Chondrocyte (in vitro differentiated cells): ENCODE data around the gene DUOXA1. TPM values are rescaled to one million over a fixed set of nuclear protein-coding genes. Genes with fewer than 3 reads are reported as not detected.

Experiments
- DNase-seq: peaks from one replicate; pipeline ENCODE4 v3.0.0; 2021; ENCODE audit warnings: mixed read lengths, low spot score
- H3K27ac Mint-ChIP-seq: one replicate; pipeline ENCODE4 v1.8.0; 2021; ENCODE audit warnings: mild to moderate bottlenecking, moderate library complexity, mixed read lengths; ENCODE audit not compliant: unreplicated experiment
- H3K27me3 Mint-ChIP-seq: 2 replicates; pipeline ENCODE4 v1.8.0; 2021; ENCODE audit warnings: low read depth, mixed read lengths
- H3K36me3 Mint-ChIP-seq: 2 replicates; pipeline ENCODE4 v1.8.0; 2021; ENCODE audit warnings: low read depth, mixed read lengths
- H3K4me1 Mint-ChIP-seq: 2 replicates; pipeline ENCODE4 v1.8.0; 2021; ENCODE audit warnings: low read depth, mild to moderate bottlenecking, mixed read lengths
- H3K4me3 Mint-ChIP-seq: one replicate; pipeline ENCODE4 v1.8.0; 2021; ENCODE audit warnings: mild to moderate bottlenecking, moderate library complexity, mixed read lengths; ENCODE audit not compliant: unreplicated experiment
- H3K9me3 Mint-ChIP-seq: 2 replicates; pipeline ENCODE4 v1.8.0; 2021; ENCODE audit warnings: low read depth, mixed read lengths
- CTCF ChIP-seq: fragments of 200-600 bp; sonication (generic); IDR thresholded peaks from 2 replicates; pipeline ENCODE4 v1.5.0; 2021; ENCODE audit warnings: antibody characterized with exemption, mild to moderate bottlenecking, moderate library complexity
- total RNA-seq: library from RNA; stranded (reverse); gene quantifications from 3 replicates; pipeline ENCODE4 v1.2.1, GENCODE V29; 2021

DUOXA1 gene
- total RNA-seq, 1 donor from 2014 or later: 0.47 TPM

DNA sequence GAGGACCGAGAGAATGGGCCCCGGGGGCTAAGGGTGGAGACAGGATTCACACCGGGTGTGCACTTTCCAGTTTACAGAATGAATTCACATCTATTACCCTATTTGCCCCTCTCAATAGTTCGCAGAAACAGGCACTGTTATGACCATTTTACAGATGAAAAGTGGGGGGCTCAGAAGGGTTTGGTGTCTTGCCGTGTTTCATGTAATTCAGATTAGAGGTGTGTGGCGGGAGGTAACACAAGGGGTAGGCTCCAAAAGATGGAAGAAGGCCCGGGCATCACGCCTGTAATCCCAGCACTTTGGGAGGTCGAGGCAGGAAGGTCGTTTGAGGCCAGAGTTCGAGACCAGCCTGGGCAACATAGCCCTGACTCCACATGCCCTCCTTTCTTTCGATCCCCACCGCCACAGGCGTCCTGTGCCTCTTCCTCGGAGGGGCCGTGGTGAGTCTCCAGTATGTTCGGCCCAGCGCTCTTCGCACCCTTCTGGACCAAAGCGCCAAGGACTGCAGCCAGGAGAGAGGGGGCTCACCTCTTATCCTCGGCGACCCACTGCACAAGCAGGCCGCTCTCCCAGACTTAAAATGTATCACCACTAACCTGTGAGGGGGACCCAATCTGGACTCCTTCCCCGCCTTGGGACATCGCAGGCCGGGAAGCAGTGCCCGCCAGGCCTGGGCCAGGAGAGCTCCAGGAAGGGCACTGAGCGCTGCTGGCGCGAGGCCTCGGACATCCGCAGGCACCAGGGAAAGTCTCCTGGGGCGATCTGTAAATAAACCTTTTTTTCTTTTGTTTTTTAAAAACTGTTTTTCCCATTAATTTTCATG, 12.2 kb downstream of the DUOXA1 start:
- peak; percentile 86 for DNase-seq
- H3K4me3 Mint-ChIP-seq: peak overlapping the region; percentile 54
- peaks cover 35% of the 10 kb centered on the region for H3K27me3 Mint-ChIP-seq

GRCh38 chr15:45116482-45117307, 13.0 kb downstream of the DUOXA1 start:
- peaks cover 43% of the 10 kb centered on the region for H3K27me3 Mint-ChIP-seq
- peak; percentile 87 for DNase-seq
- no peak for TF ChIP-seq CTCF

More for the DNA sequence above, 12.2 kb downstream of the DUOXA1 start:
- no peak for TF ChIP-seq CTCF
- peaks cover 25% of the 10 kb centered on the region for H3K4me1 Mint-ChIP-seq
- no peak overlapping the region for H3K27ac Mint-ChIP-seq
- H3K9me3 Mint-ChIP-seq: no peaks in the 10 kb centered on the region
- peaks cover 2% of the 10 kb centered on the region for H3K36me3 Mint-ChIP-seq

DNA sequence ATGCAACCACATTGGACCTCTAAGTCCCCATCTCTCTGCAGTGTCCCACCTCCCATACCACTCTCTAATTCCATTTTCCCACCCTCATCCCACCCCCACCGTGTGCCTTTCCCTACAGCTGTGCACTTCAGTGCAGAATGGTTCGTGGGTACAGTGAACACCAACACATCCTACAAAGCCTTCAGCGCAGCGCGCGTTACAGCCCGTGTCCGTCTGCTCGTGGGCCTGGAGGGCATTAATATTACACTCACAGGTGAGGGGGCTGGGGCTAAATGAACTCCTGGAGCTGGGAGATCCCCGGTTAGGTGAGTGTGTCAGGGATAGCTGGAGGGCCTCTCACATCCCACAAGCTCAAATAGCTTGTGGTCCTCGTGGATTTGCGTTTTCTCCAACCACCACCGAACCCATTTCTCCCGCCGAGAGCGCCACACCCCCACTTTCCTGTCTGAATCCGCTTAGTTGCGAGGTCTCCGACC, 13.6 kb downstream of the DUOXA1 start:
- Mint-ChIP-seq H3K36me3 (peaks cover 2% of the 10 kb centered on the region), H3K27me3 (peaks cover 44% of the 10 kb centered on the region), H3K9me3 (no peaks in the 10 kb centered on the region), H3K4me3 (no peak overlapping the region), H3K4me1 (peaks cover 24% of the 10 kb centered on the region), H3K27ac (no peak overlapping the region)
- DNase-seq: no peak
- TF ChIP-seq CTCF: no peak

More at GRCh38 chr15:45116482-45117307, 13.0 kb downstream of the DUOXA1 start:
- Mint-ChIP-seq H3K4me3 (no peak overlapping the region), H3K36me3 (peaks cover 2% of the 10 kb centered on the region), H3K27ac (no peak overlapping the region), H3K9me3 (no peaks in the 10 kb centered on the region), H3K4me1 (peaks cover 25% of the 10 kb centered on the region)

DNA sequence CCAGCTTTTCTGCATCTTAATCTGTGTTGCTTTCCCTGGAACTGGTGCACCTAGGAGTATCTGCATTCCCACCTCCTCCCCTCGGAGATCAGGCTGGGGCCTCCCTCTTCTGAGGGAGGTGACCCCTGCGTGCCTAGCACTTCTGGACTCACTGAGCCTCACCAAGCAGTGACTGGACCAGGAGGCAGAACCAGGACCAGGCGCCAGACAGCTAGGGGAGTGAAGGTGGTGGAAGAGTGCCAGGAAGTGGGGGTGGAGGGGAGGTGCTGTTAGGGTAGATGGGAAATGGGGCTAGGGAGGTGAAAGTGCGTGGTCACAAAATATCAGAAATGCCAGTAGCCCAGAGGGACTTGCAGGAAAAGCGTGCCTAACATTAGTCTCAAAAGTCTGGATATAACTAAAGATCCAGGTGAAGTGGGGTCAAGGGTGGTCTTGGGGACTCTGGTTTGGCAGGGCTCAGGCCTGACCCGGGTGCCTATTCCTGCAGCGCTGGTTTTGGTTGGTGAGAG, 14.3 kb downstream of the DUOXA1 start:
- TF ChIP-seq CTCF: no peak
- H3K27me3 Mint-ChIP-seq: peaks cover 47% of the 10 kb centered on the region
- DNase-seq: no peak
- no peak overlapping the region for H3K27ac Mint-ChIP-seq
- H3K4me3 Mint-ChIP-seq: no peak overlapping the region
- no peaks in the 10 kb centered on the region for H3K9me3 Mint-ChIP-seq
- H3K36me3 Mint-ChIP-seq: peaks cover 2% of the 10 kb centered on the region
- peaks cover 24% of the 10 kb centered on the region for H3K4me1 Mint-ChIP-seq

- Mint-ChIP-seq H3K36me3 (peaks cover 2% of the 10 kb centered on the region), H3K4me3 (no peak overlapping the region), H3K27ac (no peak overlapping the region), H3K27me3 (peaks cover 51% of the 10 kb centered on the region), H3K4me1 (peaks cover 24% of the 10 kb centered on the region), H3K9me3 (no peaks in the 10 kb centered on the region)
- no peak for DNase-seq
- TF ChIP-seq CTCF: no peak
These were observed 15.0 kb downstream of the DUOXA1 start for GRCh38 chr15:45114751-45115085.
